Activated T-cell treated with anti-CD3 and anti-CD28 coated beads, Interleukin-2, amount 50 U/mL, for 48 hours (primary cell): ENCODE data around the gene CAB39.

Experiments used
- DNase-seq, 2 experiments: peaks; one replicate each; pipeline ENCODE4 v3.0.0-alpha.2; 2020

Gene CAB39

GRCh38 chr2:230712443-230713330, at the start of gene CAB39:
Gene CAB39 (plus strand): TSS chr2:230712842. CDS start chr2:230760002, 47,160 bp downstream.
- peak; percentile 89 to 92 for DNase-seq

GRCh38 chr2:230664128-230664527, 48.5 kb upstream of the CAB39 start:
- DNase-seq: peak; percentile 59 to 70

- peak in 1 of 2 experiments; percentile 41 for DNase-seq
Observed at GRCh38 chr2:230664844-230665243, 47.8 kb upstream of the CAB39 start.

GRCh38 chr2:230665263-230665691, 47.4 kb upstream of the CAB39 start:
- peak; percentile 51 to 59 for DNase-seq

GRCh38 chr2:230666446-230666845, 46.2 kb upstream of the CAB39 start:
- no peak for DNase-seq

GRCh38 chr2:230666885-230667712, 45.5 kb upstream of the CAB39 start:
- DNase-seq: peak; percentile 49 to 55

GRCh38 chr2:230668184-230668938, 44.3 kb upstream of the CAB39 start:
- DNase-seq: peak; percentile 63 to 69

- DNase-seq: peak in 1 of 2 experiments; percentile 46
Observed at GRCh38 chr2:230668939-230669303, 43.7 kb upstream of the CAB39 start.

- DNase-seq: no peak
Observed at GRCh38 chr2:230669386-230669950, 43.2 kb upstream of the CAB39 start.

GRCh38 chr2:230671117-230671516, 41.5 kb upstream of the CAB39 start:
- no peak for DNase-seq

GRCh38 chr2:230672836-230673235, 39.8 kb upstream of the CAB39 start:
- no peak for DNase-seq

GRCh38 chr2:230674401-230674800, 38.2 kb upstream of the CAB39 start:
- no peak for DNase-seq

- DNase-seq: no peak
Observed at GRCh38 chr2:230674966-230675672, 37.5 kb upstream of the CAB39 start.

- no peak for DNase-seq
Observed at GRCh38 chr2:230676546-230676945, 36.1 kb upstream of the CAB39 start.

GRCh38 chr2:230677201-230677946, 35.3 kb upstream of the CAB39 start:
- DNase-seq: no peak

GRCh38 chr2:230678018-230678417, 34.6 kb upstream of the CAB39 start:
- no peak for DNase-seq

- DNase-seq: no peak
Observed at GRCh38 chr2:230678451-230678850, 34.2 kb upstream of the CAB39 start.

GRCh38 chr2:230680463-230681170, 32.0 kb upstream of the CAB39 start:
- DNase-seq: peak in 1 of 2 experiments; percentile 52

- no peak for DNase-seq
Observed at GRCh38 chr2:230681171-230681545, 31.5 kb upstream of the CAB39 start.

- no peak for DNase-seq
Observed at GRCh38 chr2:230682546-230682945, 30.1 kb upstream of the CAB39 start.
